Measurements from ENCODE around the gene SQSTM1.

Gene SQSTM1

GRCh38 chr5:179874136-179874535, 53.4 kb downstream of the SQSTM1 start:
- no peak for DNase-seq (ENCODE audit: low spot score)

GRCh38 chr5:179874536-179875292, 54.0 kb downstream of the SQSTM1 start:
- DNase-seq (ENCODE audit: low spot score): no peak

GRCh38 chr5:179875741-179876609, 55.3 kb downstream of the SQSTM1 start:
- DNase-seq (ENCODE audit: low spot score): no peak

- no peak for DNase-seq (ENCODE audit: low spot score)
Observed at GRCh38 chr5:179876610-179876952, 55.9 kb downstream of the SQSTM1 start.

- no peak for DNase-seq (ENCODE audit: low spot score)
Observed at GRCh38 chr5:179878222-179879002, 57.7 kb downstream of the SQSTM1 start.

GRCh38 chr5:179879003-179879689, 58.4 kb downstream of the SQSTM1 start:
- DNase-seq (ENCODE audit: low spot score): no peak

DNA sequence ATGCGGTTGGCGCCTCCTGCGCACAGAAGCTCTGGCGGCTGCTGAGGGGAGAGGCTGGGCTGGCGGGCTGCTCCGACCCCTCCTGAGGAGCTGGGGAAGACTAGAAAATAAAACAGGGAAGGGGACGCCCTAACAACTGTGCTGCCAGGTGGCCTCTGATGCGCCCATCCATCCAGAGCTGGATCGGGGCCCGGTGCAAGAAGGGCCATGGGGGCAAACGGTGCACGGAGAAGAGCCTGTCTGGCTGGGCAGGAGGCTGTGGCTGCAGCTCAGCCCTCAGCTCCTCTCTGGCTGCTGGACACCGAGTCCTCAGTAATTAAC, 58.9 kb downstream of the SQSTM1 start:
- no peak for DNase-seq (ENCODE audit: low spot score)

- no peak for DNase-seq (ENCODE audit: low spot score)
Observed at GRCh38 chr5:179880066-179880650, 59.5 kb downstream of the SQSTM1 start.

GRCh38 chr5:179880848-179881590, 60.3 kb downstream of the SQSTM1 start:
- DNase-seq (ENCODE audit: low spot score): no peak

DNA sequence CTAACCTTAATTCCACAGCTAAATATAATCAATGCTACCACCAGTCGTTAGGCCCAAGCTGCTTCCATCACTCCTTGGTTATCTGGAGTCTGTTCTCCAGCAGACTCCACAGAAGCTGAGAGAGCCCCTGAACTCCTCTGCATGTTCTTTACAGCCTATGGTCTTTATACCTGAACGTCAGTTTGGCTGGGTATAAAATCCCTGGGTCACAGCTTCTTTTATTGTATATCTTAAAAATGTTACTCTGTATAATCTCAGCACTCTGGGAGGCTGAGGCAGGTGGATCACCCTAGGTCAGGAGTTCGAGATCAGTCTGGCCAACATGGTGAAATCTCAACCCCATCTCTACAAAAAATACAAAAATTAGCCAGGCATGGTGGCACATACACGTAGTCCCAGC, 61.6 kb downstream of the SQSTM1 start:
- DNase-seq (ENCODE audit: low spot score): no peak

- no peak for DNase-seq (ENCODE audit: low spot score)
Observed at GRCh38 chr5:179883163-179883562, 62.5 kb downstream of the SQSTM1 start.

GRCh38 chr5:179885491-179886090, 64.9 kb downstream of the SQSTM1 start:
- DNase-seq (ENCODE audit: low spot score): no peak

GRCh38 chr5:179886190-179886911, 65.6 kb downstream of the SQSTM1 start:
- DNase-seq (ENCODE audit: low spot score): no peak

- DNase-seq (ENCODE audit: low spot score): no peak
Observed at GRCh38 chr5:179887095-179887494, 66.4 kb downstream of the SQSTM1 start.

Data from germinal center (tissue), 1 donor.